ACC112 (cell line): ENCODE results near the gene ZNF91.
"Not testable (repeated sequence)": the region's sequence is repeated elsewhere in the genome, so short reads cannot be mapped to it uniquely, and the experiment has no call there.

Experiments used
- H2AFZ ChIP-seq: fragments of 200-600 bp; sonication (generic); one replicate; pipeline ENCODE4 v1.6.0; 2017; ENCODE audit warnings: antibody characterized with exemption, low read length; ENCODE audit not compliant: unreplicated experiment
- H3K27ac ChIP-seq: fragments of 200-600 bp; sonication (generic); 2 replicates; pipeline ENCODE4 v1.5.1; 2014; ENCODE audit warnings: low read depth, mild to moderate bottlenecking, antibody characterized with exemption, low read length, moderate library complexity
- H3K27me3 ChIP-seq: fragments of 200-600 bp; sonication (generic); 2 replicates; pipeline ENCODE4 v1.6.1; 2014; ENCODE audit warnings: mild to moderate bottlenecking, antibody characterized with exemption, low read length, moderate library complexity, mixed read lengths; ENCODE audit not compliant: insufficient read depth
- H3K36me3 ChIP-seq: fragments of 200-600 bp; sonication (generic); 2 replicates; pipeline ENCODE4 v1.6.1; 2016; ENCODE audit warnings: mild to moderate bottlenecking, antibody characterized with exemption, low read length, moderate library complexity, mixed read lengths; ENCODE audit not compliant: insufficient read depth
- H3K4me1 ChIP-seq: fragments of 200-600 bp; sonication (generic); one replicate; pipeline ENCODE4 v1.6.1; 2016; ENCODE audit warnings: low read length, mixed read lengths; ENCODE audit not compliant: insufficient read depth, unreplicated experiment, control insufficient read depth
- H3K4me3 ChIP-seq: fragments of 200-600 bp; sonication (generic); 2 replicates; pipeline ENCODE4 v1.5.1; 2014; ENCODE audit warnings: mild to moderate bottlenecking, low read depth, low read length
- H3K79me2 ChIP-seq: fragments of 200-600 bp; sonication (generic); one replicate; pipeline ENCODE4 v1.6.0; 2016; ENCODE audit warnings: low read length; ENCODE audit not compliant: control insufficient read depth, unreplicated experiment, insufficient read depth

Gene ZNF91

GRCh38 chr19:23395722-23396117 lies 449 bp upstream of the ZNF91 start:
- not testable (repeated sequence) for H3K27ac ChIP-seq, H3K36me3 ChIP-seq, H3K4me1 ChIP-seq, H3K4me3 ChIP-seq, H2AFZ ChIP-seq, H3K27me3 ChIP-seq
- peaks cover 42% of the 10 kb centered on the region for H3K79me2 ChIP-seq

- Histone ChIP-seq H3K4me3 (peak overlapping the region; percentile 97), H3K27me3 (no peaks in the 10 kb centered on the region), H3K36me3 (peaks cover 15% of the 10 kb centered on the region; the same call in 1 of the 2 replicates), H3K79me2 (peaks cover 49% of the 10 kb centered on the region), H2AFZ (peak overlapping the region; percentile 90), H3K4me1 (peaks cover 4% of the 10 kb centered on the region), H3K27ac (peak overlapping the region; percentile 90)
Measured at GRCh38 chr19:23394511-23394910, 760 bp downstream of the ZNF91 start.

GRCh38 chr19:23393121-23393520 lies 2.1 kb downstream of the ZNF91 start:
- H3K36me3 ChIP-seq, result peaks cover 29% of the 10 kb centered on the region
- H3K27me3 ChIP-seq, result no peaks in the 10 kb centered on the region
- H2AFZ ChIP-seq, result no peak overlapping the region
- peak overlapping the region; percentile 97 for H3K4me3 ChIP-seq
- H3K4me1 ChIP-seq, result peaks cover 4% of the 10 kb centered on the region
- H3K79me2 ChIP-seq, result peaks cover 63% of the 10 kb centered on the region
- no peak overlapping the region for H3K27ac ChIP-seq

GRCh38 chr19:23391236-23391635 lies 4.0 kb downstream of the ZNF91 start:
- peaks cover 72% of the 10 kb centered on the region for H3K79me2 ChIP-seq
- no peak overlapping the region for H3K27ac ChIP-seq
- H3K4me3 ChIP-seq, result no peak overlapping the region
- peaks cover 38% of the 10 kb centered on the region for H3K36me3 ChIP-seq
- H3K27me3 ChIP-seq, result no peaks in the 10 kb centered on the region
- H3K4me1 ChIP-seq, result peaks cover 4% of the 10 kb centered on the region
- no peak overlapping the region for H2AFZ ChIP-seq

GRCh38 chr19:23385404-23385803 lies 9.9 kb downstream of the ZNF91 start:
- no peaks in the 10 kb centered on the region for H3K27me3 ChIP-seq
- H3K4me3 ChIP-seq, result no peak overlapping the region
- no peak overlapping the region for H3K27ac ChIP-seq
- peaks cover 68% of the 10 kb centered on the region for H3K36me3 ChIP-seq
- H3K79me2 ChIP-seq, result peaks cover 80% of the 10 kb centered on the region
- H3K4me1 ChIP-seq, result no peaks in the 10 kb centered on the region
- no peak overlapping the region for H2AFZ ChIP-seq

GRCh38 chr19:23384858-23385257 lies 10.4 kb downstream of the ZNF91 start:
- Histone ChIP-seq H3K4me1 (no peaks in the 10 kb centered on the region), H3K27me3 (no peaks in the 10 kb centered on the region), H3K27ac (no peak overlapping the region), H2AFZ (no peak overlapping the region), H3K4me3 (no peak overlapping the region), H3K79me2 (peaks cover 79% of the 10 kb centered on the region), H3K36me3 (peaks cover 64% of the 10 kb centered on the region)

GRCh38 chr19:23384166-23384565 lies 11.1 kb downstream of the ZNF91 start:
- H3K27me3 ChIP-seq, result no peaks in the 10 kb centered on the region
- H3K4me1 ChIP-seq, result no peaks in the 10 kb centered on the region
- no peak overlapping the region for H2AFZ ChIP-seq
- peaks cover 79% of the 10 kb centered on the region for H3K79me2 ChIP-seq
- H3K36me3 ChIP-seq, result peaks cover 64% of the 10 kb centered on the region
- no peak overlapping the region for H3K4me3 ChIP-seq
- no peak overlapping the region for H3K27ac ChIP-seq

GRCh38 chr19:23382955-23383354 lies 12.3 kb downstream of the ZNF91 start:
- Histone ChIP-seq H3K4me3 (no peak overlapping the region), H3K79me2 (peaks cover 75% of the 10 kb centered on the region), H3K4me1 (no peaks in the 10 kb centered on the region), H2AFZ (no peak overlapping the region), H3K36me3 (peaks cover 60% of the 10 kb centered on the region), H3K27me3 (no peaks in the 10 kb centered on the region), H3K27ac (no peak overlapping the region)

GRCh38 chr19:23381114-23381513 lies 14.2 kb downstream of the ZNF91 start:
- Histone ChIP-seq H3K4me3 (no peak overlapping the region), H3K36me3 (peaks cover 60% of the 10 kb centered on the region), H3K27me3 (no peaks in the 10 kb centered on the region), H3K79me2 (peaks cover 81% of the 10 kb centered on the region), H3K4me1 (no peaks in the 10 kb centered on the region), H3K27ac (no peak overlapping the region), H2AFZ (no peak overlapping the region)

GRCh38 chr19:23379671-23380070 lies 15.6 kb downstream of the ZNF91 start:
- H3K79me2 ChIP-seq, result peaks cover 71% of the 10 kb centered on the region
- H3K4me3 ChIP-seq, H2AFZ ChIP-seq, H3K27ac ChIP-seq, H3K4me1 ChIP-seq, H3K27me3 ChIP-seq: not testable (repeated sequence)
- peaks cover 57% of the 10 kb centered on the region for H3K36me3 ChIP-seq

GRCh38 chr19:23378948-23379347 lies 16.3 kb downstream of the ZNF91 start:
- no peak overlapping the region for H2AFZ ChIP-seq
- H3K36me3 ChIP-seq, result peaks cover 54% of the 10 kb centered on the region
- no peaks in the 10 kb centered on the region for H3K4me1 ChIP-seq
- H3K4me3 ChIP-seq, result no peak overlapping the region
- H3K27ac ChIP-seq, result no peak overlapping the region
- no peaks in the 10 kb centered on the region for H3K27me3 ChIP-seq
- peaks cover 64% of the 10 kb centered on the region for H3K79me2 ChIP-seq
